ENCODE data around the gene ABHD13. TPM values are rescaled to one million over a fixed set of nuclear protein-coding genes. Genes with fewer than 3 reads are reported as not detected.

ABHD13 gene
- total and polyA plus RNA-seq, 2 experiments from 2014 or later = 5.4 to 10.4 TPM

DNA sequence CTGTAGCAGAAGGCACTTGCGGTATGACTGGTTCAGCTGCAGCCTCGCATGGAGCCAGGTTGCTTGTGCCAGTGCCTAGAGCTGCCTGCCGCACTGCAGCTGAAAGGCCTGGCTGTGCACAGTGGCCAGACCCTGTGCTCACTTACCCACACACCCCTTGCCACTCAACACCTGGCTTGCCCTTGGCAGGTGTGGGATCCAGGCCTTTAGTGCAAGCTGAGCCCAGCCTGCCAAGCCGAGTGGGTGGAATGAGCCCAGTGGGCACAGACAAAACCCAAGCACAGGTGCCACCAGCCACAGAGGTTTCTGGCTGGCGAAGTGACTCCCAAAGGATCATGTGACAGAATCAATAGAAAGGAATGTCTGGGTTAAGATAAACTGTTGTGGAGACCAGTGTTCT is 22.3 kb upstream of the ABHD13 start:
- H3K9me2 ChIP-seq (ENCODE audit: insufficient read depth) = peaks cover 5% of the 10 kb centered on the region; the same call in 1 of the 2 replicates
- ATAC-seq = no peak
- H3K27ac ChIP-seq (ENCODE audit: low read depth) = no peak overlapping the region
- peaks cover 16% of the 10 kb centered on the region for H3K36me3 Mint-ChIP-seq (ENCODE audit: low read depth)
- H3K4me3 ChIP-seq = no peak overlapping the region
- H3K27me3 Mint-ChIP-seq (ENCODE audit: insufficient read depth, low read depth, poor library complexity) = no peaks in the 10 kb centered on the region
- no peaks in the 10 kb centered on the region for H3K79me2 ChIP-seq (replicated peaks; ENCODE audit: insufficient read depth)
- no peaks in the 10 kb centered on the region for H3F3A ChIP-seq (replicated peaks; ENCODE audit: low read depth)
- no peak overlapping the region for H3K4me3 Mint-ChIP-seq
- H3K4me1 ChIP-seq (ENCODE audit: insufficient read depth) = no peaks in the 10 kb centered on the region
- DNase-seq (ENCODE audit: low spot score) = no peak
- peaks cover 30% of the 10 kb centered on the region for H3K9me3 Mint-ChIP-seq
- no peak overlapping the region for H3K4me2 ChIP-seq
- no peaks in the 10 kb centered on the region for H4K20me1 ChIP-seq (replicated peaks; ENCODE audit: insufficient read depth)
- no peaks in the 10 kb centered on the region for H3K27me3 ChIP-seq (ENCODE audit: insufficient read depth)
- TF ChIP-seq ZNF114 (CRISPR knock-in tag; IDR thresholded peaks at IDR 0.05) (no peak), ZNF331 (CRISPR knock-in tag; IDR thresholded peaks at IDR 0.05; ENCODE audit: low read depth) (no peak)
- H3K36me3 ChIP-seq (ENCODE audit: insufficient read depth) = no peaks in the 10 kb centered on the region
- H2AFZ ChIP-seq = no peak overlapping the region
- no peak overlapping the region for H3K27ac Mint-ChIP-seq
- no peaks in the 10 kb centered on the region for H3K4me1 Mint-ChIP-seq

- no peaks in the 10 kb centered on the region for H3K79me2 ChIP-seq (replicated peaks; ENCODE audit: insufficient read depth)
- Mint-ChIP-seq H3K27me3 (ENCODE audit: insufficient read depth, low read depth, poor library complexity) (peaks cover 1% of the 10 kb centered on the region), H3K4me3 (no peak overlapping the region), H3K27ac (no peak overlapping the region), H3K9me3 (peaks cover 8% of the 10 kb centered on the region), H3K36me3 (ENCODE audit: low read depth) (peaks cover 6% of the 10 kb centered on the region; the same call in 2 of the 3 replicates), H3K4me1 (peaks cover 6% of the 10 kb centered on the region; the same call in 2 of the 3 replicates)
- H3K27ac ChIP-seq (ENCODE audit: low read depth) = no peak overlapping the region
- no peak overlapping the region for H3K4me2 ChIP-seq
- no peaks in the 10 kb centered on the region; the same call in 1 of the 2 replicates for H4K20me1 ChIP-seq (replicated peaks; ENCODE audit: insufficient read depth)
- TF ChIP-seq ZNF331 (CRISPR knock-in tag; IDR thresholded peaks at IDR 0.05; ENCODE audit: low read depth) (no peak), STAT1 (IDR thresholded peaks at IDR 0.05; ENCODE audit: unreplicated experiment) (no peak), NANOG (IDR thresholded peaks at IDR 0.05; ENCODE audit: borderline replicate concordance) (no peak), CREB1 (CRISPR knock-in tag; IDR thresholded peaks at IDR 0.05; ENCODE audit: low read depth) (no peak), ZNF114 (CRISPR knock-in tag; IDR thresholded peaks at IDR 0.05) (no peak), EZH2phosphoT487 (IDR thresholded peaks at IDR 0.05; ENCODE audit: unreplicated experiment) (no peak), CTCF (conservative IDR thresholded peaks at IDR 0.05; ENCODE audit: low read depth in 2 of 2) (no peak), EZH2 (IDR thresholded peaks at IDR 0.05; ENCODE audit: low read depth, unreplicated experiment) (no peak), POLR2AphosphoS5 (IDR thresholded peaks at IDR 0.05; ENCODE audit: low read depth) (no peak)
- TF ChIP-seq, protein P1, sequence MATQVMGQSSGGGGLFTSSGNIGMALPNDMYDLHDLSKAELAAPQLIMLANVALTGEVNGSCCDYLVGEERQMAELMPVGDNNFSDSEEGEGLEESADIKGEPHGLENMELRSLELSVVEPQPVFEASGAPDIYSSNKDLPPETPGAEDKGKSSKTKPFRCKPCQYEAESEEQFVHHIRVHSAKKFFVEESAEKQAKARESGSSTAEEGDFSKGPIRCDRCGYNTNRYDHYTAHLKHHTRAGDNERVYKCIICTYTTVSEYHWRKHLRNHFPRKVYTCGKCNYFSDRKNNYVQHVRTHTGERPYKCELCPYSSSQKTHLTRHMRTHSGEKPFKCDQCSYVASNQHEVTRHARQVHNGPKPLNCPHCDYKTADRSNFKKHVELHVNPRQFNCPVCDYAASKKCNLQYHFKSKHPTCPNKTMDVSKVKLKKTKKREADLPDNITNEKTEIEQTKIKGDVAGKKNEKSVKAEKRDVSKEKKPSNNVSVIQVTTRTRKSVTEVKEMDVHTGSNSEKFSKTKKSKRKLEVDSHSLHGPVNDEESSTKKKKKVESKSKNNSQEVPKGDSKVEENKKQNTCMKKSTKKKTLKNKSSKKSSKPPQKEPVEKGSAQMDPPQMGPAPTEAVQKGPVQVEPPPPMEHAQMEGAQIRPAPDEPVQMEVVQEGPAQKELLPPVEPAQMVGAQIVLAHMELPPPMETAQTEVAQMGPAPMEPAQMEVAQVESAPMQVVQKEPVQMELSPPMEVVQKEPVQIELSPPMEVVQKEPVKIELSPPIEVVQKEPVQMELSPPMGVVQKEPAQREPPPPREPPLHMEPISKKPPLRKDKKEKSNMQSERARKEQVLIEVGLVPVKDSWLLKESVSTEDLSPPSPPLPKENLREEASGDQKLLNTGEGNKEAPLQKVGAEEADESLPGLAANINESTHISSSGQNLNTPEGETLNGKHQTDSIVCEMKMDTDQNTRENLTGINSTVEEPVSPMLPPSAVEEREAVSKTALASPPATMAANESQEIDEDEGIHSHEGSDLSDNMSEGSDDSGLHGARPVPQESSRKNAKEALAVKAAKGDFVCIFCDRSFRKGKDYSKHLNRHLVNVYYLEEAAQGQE (IDR thresholded peaks at IDR 0.05; ENCODE audit: unreplicated experiment) = no peak
- H3K36me3 ChIP-seq (ENCODE audit: insufficient read depth) = no peaks in the 10 kb centered on the region
- ATAC-seq = no peak
- H2AFZ ChIP-seq = no peak overlapping the region
- no peaks in the 10 kb centered on the region; the same call in 1 of the 2 replicates for H3K4me1 ChIP-seq (ENCODE audit: insufficient read depth)
- H3F3A ChIP-seq (replicated peaks; ENCODE audit: low read depth) = no peaks in the 10 kb centered on the region
- no peak overlapping the region for H3K4me3 ChIP-seq
- H3K27me3 ChIP-seq (ENCODE audit: insufficient read depth) = no peaks in the 10 kb centered on the region
- no peak for DNase-seq (ENCODE audit: low spot score)
- peaks cover 5% of the 10 kb centered on the region; the same call in 1 of the 2 replicates for H3K9me2 ChIP-seq (ENCODE audit: insufficient read depth)
Measured at GRCh38 chr13:108200781-108201398, 17.3 kb upstream of the ABHD13 start.
